GM18868 (cell line): Measurements from ENCODE around the gene P2RY11.

Experiments used
- ATAC-seq: cut with Tn5 transposase; IDR thresholded peaks from one replicate; pipeline ENCODE4 v1.9.1; 2021; ENCODE audit warnings: mild to moderate bottlenecking, moderate library complexity; ENCODE audit not compliant: unreplicated experiment

The P2RY11 gene, protein sequence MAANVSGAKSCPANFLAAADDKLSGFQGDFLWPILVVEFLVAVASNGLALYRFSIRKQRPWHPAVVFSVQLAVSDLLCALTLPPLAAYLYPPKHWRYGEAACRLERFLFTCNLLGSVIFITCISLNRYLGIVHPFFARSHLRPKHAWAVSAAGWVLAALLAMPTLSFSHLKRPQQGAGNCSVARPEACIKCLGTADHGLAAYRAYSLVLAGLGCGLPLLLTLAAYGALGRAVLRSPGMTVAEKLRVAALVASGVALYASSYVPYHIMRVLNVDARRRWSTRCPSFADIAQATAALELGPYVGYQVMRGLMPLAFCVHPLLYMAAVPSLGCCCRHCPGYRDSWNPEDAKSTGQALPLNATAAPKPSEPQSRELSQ

DNA sequence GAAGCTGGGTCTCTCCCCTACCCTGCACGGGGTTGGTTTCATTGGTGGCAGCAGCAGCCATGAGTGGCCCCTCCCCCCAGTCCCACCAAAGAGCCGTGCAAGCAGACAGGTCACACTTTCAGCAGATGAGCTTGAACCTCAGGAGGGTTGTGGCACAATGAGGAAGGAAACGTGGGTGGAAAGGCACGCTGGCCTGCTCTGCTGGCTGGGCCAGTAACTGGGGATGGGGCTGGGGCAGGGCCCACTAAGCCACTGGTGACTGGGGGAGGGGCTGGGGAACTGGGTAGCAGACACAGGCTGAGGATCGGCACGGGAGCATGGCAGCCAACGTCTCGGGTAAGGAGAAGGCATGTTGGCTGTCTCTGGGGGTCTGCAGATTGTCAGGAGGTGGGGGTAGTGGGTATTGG is at the start of gene P2RY11:
Gene P2RY11 (plus strand): TSS at position 289 of the 407 bp plus-strand sequence. CDS start 29 bp downstream, at position 318.
- no peak for ATAC-seq

GRCh38 chr19:10061717-10062310 is 49.7 kb upstream of the P2RY11 start:
- ATAC-seq: no peak

DNA sequence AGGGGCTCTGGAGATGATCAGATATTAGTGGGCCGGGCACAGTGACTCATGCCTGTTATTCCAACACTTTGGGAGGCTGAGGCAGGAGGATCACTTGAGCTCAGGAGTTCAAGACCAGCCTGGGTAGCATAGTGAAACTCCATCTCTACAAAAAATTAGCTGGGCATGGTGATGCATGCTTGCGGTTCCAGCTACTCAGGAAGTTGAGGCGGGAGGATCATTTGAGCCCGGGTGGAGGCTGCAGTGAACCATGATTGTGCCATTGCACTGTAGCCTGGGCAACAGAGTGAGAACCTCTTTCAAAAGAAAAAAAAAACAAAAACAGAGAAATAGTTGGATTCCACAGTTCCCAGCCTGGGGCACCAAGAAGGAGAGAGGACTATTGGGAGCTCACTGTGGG is 43.3 kb upstream of the P2RY11 start:
- ATAC-seq: no peak

- ATAC-seq: no peak
Observed at GRCh38 chr19:10069046-10069445, 42.4 kb upstream of the P2RY11 start.

DNA sequence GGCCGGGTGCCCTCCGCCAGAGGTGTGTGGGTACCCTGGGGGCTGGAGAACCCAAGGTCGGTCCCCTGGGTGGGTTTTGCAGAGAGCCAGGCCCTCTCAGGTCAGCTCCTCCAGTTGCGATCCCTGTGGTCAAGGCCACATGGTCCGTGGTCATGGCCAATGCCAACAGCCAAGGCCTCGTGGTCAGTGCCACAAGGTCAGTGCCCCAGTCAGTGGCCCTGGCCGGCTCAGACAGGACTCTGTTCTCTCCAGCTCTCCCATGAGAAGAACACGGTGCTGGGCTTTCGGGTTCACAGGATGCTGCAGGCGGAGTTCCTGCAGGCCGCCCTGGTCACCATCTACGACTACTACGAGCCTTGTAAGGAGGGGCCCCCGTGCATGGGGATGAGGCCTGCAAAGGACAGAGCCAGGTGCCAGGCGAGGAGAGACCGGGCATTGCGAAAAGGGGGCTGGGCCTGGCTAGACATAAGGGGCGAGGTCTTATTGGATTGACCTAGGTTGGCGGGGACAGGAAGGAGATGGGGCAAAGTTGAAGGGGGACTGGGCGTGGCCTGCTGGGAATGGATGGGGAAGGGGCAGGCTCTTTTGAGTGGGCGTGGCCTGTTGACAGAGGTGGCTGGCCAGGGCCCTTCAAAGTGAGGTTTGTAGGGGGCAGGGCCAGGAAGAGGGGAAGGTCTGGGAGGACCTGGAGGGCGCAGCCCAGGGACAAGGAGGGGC is 40.6 kb upstream of the P2RY11 start:
- no peak for ATAC-seq

DNA sequence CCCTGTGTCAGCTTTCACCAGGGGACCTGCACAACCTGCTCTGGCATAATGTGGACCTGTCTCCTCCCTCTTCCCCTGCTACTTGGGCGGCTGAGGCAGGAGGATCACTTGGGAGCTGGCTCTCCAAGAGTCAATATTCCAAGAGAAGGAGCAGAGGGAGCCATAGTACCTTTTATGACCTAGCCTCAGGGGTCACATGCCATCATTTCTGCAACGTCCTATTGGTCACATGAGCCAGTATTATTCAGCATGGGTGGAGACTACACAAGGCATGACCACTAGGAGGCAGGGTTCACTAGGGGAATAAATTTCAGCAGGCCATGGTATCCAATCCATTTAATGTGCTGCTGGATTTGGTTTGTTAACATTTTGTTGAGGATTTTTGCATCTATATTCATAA is 37.3 kb upstream of the P2RY11 start:
- no peak for ATAC-seq

DNA sequence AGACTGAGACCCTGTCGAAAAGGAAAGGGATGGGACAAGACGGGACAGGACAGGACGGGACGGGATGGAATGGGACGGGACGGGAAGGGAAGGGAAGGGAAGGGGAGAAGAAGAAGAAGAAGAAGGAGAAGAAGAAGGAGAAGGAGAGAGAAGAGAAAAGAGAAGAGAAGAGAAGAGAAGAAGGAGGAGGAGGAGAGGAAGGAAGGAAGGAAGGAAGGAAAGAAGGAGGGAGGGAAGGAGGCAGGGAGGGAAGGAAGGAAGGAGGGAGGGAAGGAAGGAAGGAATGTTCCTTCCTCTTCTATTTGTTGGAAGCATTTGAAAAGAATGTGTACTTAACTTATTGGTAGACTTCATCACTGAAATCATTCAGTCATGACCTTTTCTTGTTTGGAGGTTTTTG is 35.0 kb upstream of the P2RY11 start:
- no peak for ATAC-seq

GRCh38 chr19:10078329-10078728 is 33.2 kb upstream of the P2RY11 start:
- ATAC-seq: no peak

- no peak for ATAC-seq
Observed at GRCh38 chr19:10079031-10079453, 32.5 kb upstream of the P2RY11 start.

DNA sequence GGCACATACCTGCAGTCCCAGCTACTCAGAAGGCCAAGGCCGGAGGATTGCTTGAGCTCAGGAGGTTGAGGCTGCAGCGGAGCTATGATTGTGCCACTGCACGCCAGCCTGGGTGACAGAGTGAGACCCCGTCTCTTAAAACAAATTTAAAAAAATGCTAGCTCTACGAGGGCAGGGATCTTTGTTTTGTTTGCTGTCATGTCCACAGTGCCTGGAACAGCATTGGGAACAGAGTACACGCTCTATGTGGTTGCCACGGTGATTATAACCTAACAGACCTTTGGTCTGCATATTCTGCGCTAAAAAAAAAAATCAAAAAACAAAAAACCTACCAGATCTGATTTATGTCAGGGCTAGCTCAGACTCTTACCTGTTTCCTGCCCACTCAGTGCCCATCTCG is 27.6 kb upstream of the P2RY11 start:
- ATAC-seq: no peak

- no peak for ATAC-seq
Observed at GRCh38 chr19:10084803-10085202, 26.7 kb upstream of the P2RY11 start.

DNA sequence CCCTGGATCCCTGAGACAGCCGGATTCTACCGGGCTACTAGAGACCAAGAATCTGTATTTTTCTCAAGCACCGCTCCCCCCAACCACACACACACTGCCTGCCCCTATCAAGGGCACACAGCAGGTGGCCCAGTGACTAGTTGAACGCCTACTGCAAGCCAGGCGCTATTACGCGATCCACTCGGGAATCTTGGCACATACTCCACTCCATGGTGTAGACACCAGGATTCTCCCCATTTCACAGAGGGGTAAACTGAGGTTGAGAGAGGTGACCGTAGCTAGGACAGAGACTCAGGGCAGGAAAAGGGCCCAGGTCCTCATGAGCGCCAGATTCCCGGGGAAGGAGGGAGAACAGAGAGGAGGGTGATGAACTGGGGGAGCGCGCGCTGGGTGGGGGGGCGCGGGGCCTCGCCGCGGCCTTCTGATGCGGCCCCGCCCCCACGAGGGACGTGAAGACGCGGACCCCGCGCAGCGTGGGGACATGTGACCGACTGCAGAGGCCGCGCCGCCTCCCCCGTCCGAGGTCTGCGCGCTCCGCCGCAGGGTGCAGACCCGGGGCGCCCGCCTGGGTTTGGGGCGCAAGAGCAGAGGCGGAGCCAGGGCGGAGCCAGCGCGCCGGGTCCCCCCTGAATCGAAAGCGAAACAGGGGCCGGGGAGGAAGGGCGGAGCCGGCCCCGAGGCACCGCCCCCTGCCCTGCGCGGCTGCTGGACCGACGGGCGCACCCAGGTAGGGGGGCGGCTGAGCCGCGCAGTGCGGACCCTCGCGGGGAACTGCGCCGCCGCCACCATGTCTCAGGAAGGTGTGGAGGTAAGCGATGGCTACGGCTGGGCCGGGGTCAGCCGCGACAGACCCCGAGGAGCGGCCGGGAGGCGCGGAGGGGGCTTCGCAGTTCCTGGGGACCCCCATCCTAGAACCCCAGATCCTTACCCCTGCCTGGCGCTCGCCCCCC is 25.6 kb upstream of the P2RY11 start, which contains the start of gene SHFL:
Gene SHFL (plus strand): TSS at position 677 of the 950 bp plus-strand sequence. CDS start 111 bp downstream, at position 788.
- peak; percentile 87 for ATAC-seq

DNA sequence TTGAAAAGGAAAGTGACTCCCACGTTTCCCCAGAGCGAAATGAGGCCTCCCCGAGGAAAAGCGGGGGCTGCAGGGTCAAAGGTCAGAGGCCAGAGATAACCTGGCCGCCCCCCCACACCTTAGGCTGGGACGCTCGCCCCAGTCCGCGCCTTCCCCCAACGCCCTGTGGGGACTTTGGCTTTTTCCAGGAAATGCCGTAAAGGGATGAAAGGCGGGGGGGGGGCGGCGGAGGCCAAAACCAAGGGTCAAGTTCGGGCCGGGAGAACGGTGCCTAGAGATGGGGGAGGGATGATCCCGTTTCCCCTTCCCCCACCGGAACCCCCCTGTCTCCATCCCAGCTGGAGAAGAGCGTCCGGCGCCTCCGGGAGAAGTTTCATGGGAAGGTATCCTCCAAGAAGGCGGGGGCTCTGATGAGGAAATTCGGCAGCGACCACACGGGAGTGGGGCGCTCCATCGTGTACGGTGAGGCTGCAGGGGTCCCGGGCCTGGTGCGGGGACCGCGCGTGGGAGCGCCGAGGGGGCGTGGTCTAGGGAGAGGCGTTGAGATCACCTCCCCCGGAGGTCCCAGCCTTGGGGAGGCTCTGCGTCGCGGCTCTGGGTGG is 24.8 kb upstream of the P2RY11 start:
- no peak for ATAC-seq

DNA sequence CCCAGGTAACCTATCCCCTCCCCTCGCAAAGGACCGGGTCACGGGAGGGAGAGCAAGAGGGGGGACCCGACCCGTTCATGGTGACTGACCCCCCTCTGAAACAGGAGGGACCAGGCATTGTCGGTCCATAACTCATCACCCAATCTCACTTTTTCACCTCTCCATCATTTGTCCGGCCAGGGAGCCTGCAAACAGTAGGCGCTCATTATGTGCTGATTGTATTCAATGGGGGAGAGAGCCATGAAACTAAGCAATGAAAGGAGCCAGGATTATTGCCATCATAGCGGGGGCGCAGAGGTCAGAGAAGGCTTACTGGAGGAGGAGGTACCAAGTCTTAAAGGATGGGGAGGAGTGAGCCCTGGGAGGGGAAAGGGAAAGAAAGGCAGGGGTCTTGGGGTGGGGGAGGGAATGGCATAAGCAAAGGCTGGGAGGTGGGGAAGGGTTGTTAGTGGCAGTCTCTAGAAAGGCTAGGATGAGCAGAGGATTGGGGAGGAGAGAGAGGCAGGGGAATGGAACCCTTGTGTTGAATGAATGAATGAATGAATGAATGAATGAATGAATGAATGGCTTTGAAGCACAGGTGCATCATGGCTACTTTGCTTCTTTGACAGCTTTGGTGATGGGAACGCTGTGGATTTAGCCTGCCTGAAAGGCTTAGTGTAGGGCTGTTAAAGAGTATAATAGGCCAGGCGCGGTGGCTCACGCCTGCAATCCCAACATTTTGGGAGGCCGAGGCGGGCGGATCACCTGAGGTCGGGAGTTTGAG is 24.0 kb upstream of the P2RY11 start:
- ATAC-seq: no peak

GRCh38 chr19:10088949-10089554 is 22.4 kb upstream of the P2RY11 start:
- no peak for ATAC-seq

GRCh38 chr19:10089801-10090375 is 21.6 kb upstream of the P2RY11 start:
- ATAC-seq: no peak

DNA sequence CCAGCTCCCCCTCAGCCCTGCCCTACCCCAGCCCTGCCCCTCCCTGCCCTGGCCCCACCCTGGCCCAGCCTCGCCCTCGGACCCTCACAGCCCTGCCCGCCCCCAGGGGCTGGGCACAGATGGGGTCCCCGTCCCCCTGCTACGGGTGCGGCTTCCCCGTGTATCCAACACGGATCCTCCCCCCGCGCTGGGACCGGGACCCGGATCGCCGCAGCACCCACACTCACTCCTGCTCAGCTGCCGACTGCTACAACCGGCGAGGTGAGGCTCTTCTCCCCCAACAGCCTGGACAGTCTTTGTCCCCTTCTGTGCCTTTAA is 20.2 kb upstream of the P2RY11 start:
- ATAC-seq: no peak

DNA sequence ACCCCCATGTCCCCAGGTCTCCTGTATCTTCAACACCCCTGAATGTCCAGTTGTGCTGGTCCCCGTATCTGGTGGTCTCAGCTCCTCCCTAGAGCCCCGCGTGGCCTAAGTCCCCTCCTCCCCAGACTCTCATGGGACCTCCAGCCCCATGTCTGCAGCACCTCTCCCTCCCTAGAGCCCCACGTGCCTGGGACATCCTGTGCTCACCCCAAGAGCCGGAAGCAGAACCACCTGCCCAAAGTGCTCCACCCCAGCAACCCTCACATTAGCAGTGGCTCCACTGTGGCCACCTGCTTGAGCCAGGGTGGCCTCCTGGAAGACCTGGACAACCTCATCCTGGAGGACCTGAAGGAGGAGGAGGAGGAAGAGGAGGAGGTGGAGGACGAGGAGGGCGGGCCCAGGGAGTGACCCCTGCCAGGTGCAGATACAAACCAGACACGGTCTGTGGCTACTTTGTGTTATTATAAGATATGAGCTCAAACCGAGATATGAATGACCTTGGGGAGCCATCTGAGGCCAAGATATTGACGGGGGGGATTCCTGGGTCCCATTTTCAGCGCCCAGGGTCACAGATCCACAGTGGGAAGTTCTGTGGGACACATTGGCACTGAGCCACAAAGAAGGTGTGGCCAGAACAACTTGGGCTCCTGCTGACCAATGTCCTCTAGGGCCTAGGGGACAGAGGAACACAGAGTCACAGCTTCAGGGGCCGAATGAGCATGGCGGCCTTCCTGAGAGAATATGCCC is 19.4 kb upstream of the P2RY11 start:
- ATAC-seq: no peak
